ENCODE data around the gene TMEM144.

The TMEM144 gene

GRCh38 chr4:158255727-158256324 is 45.5 kb downstream of the TMEM144 start:
- Histone ChIP-seq H3K27me3 (ENCODE audit: low read length) (no peaks in the 10 kb centered on the region), H3K9me2 (replicated peaks; ENCODE audit: insufficient read depth, low read length) (no peaks in the 10 kb centered on the region), H3K27ac (ENCODE audit: low read depth, low read length) (no peak overlapping the region), H3K9ac (ENCODE audit: low read length) (no peak overlapping the region), H3K4me2 (ENCODE audit: low read depth, low read length, poor library complexity, severe bottlenecking) (no peak overlapping the region), H3K4me3 (ENCODE audit: insufficient read depth, low read length, poor library complexity, severe bottlenecking) (no peak overlapping the region), H2AFZ (ENCODE audit: low read depth, low read length, severe bottlenecking) (no peak overlapping the region), H3F3A (ENCODE audit: insufficient read depth) (no peaks in the 10 kb centered on the region), H3K9me3 (ENCODE audit: insufficient read depth, low read length) (no peaks in the 10 kb centered on the region), H3K36me3 (ENCODE audit: low read length) (no peaks in the 10 kb centered on the region), H4K20me1 (ENCODE audit: low read depth, low read length) (no peaks in the 10 kb centered on the region), H3K79me2 (ENCODE audit: insufficient read depth, low read length) (no peaks in the 10 kb centered on the region)
- TF ChIP-seq EZH2phosphoT487 (conservative IDR thresholded peaks at IDR 0.05; ENCODE audit: low read length): no peak
- TF ChIP-seq CTCF (IDR thresholded peaks at IDR 0.05; ENCODE audit: insufficient read depth, low read length, poor library complexity, severe bottlenecking): peak; percentile 54

- Histone ChIP-seq H3K9ac (ENCODE audit: low read length) (no peak overlapping the region), H3K9me3 (ENCODE audit: insufficient read depth, low read length) (no peaks in the 10 kb centered on the region), H2AFZ (ENCODE audit: low read depth, low read length, severe bottlenecking) (no peak overlapping the region), H3K36me3 (ENCODE audit: low read length) (no peaks in the 10 kb centered on the region), H3F3A (ENCODE audit: insufficient read depth) (no peaks in the 10 kb centered on the region), H3K4me2 (ENCODE audit: low read depth, low read length, poor library complexity, severe bottlenecking) (no peak overlapping the region), H3K27me3 (ENCODE audit: low read length) (no peaks in the 10 kb centered on the region), H3K27ac (ENCODE audit: low read depth, low read length) (no peak overlapping the region), H3K4me3 (ENCODE audit: insufficient read depth, low read length, poor library complexity, severe bottlenecking) (no peak overlapping the region), H4K20me1 (ENCODE audit: low read depth, low read length) (no peaks in the 10 kb centered on the region), H3K9me2 (replicated peaks; ENCODE audit: insufficient read depth, low read length) (no peaks in the 10 kb centered on the region), H3K79me2 (ENCODE audit: insufficient read depth, low read length) (no peaks in the 10 kb centered on the region)
- no peak for TF ChIP-seq CTCF (IDR thresholded peaks at IDR 0.05; ENCODE audit: insufficient read depth, low read length, poor library complexity, severe bottlenecking)
- TF ChIP-seq EZH2phosphoT487 (conservative IDR thresholded peaks at IDR 0.05; ENCODE audit: low read length): no peak
Measured at GRCh38 chr4:158259955-158260575, 49.8 kb downstream of the TMEM144 start.

- Histone ChIP-seq H3K9me3 (ENCODE audit: insufficient read depth, low read length) (no peaks in the 10 kb centered on the region), H3K4me3 (ENCODE audit: insufficient read depth, low read length, poor library complexity, severe bottlenecking) (no peak overlapping the region), H3K9ac (ENCODE audit: low read length) (no peak overlapping the region), H3K27me3 (ENCODE audit: low read length) (no peaks in the 10 kb centered on the region), H3K79me2 (ENCODE audit: insufficient read depth, low read length) (no peaks in the 10 kb centered on the region), H2AFZ (ENCODE audit: low read depth, low read length, severe bottlenecking) (no peak overlapping the region), H3K36me3 (ENCODE audit: low read length) (no peaks in the 10 kb centered on the region), H3K27ac (ENCODE audit: low read depth, low read length) (no peak overlapping the region), H3K4me2 (ENCODE audit: low read depth, low read length, poor library complexity, severe bottlenecking) (no peak overlapping the region), H4K20me1 (ENCODE audit: low read depth, low read length) (no peaks in the 10 kb centered on the region), H3F3A (ENCODE audit: insufficient read depth) (no peaks in the 10 kb centered on the region), H3K9me2 (replicated peaks; ENCODE audit: insufficient read depth, low read length) (no peaks in the 10 kb centered on the region)
- TF ChIP-seq EZH2phosphoT487 (conservative IDR thresholded peaks at IDR 0.05; ENCODE audit: low read length) (no peak), CTCF (IDR thresholded peaks at IDR 0.05; ENCODE audit: insufficient read depth, low read length, poor library complexity, severe bottlenecking) (no peak)
Measured at GRCh38 chr4:158261480-158261879, 51.2 kb downstream of the TMEM144 start.

Data from SU-DHL-6 (cell line).